Adrenal gland (tissue), 12 donors: ENCODE results near the gene MIPOL1. TPM values are rescaled to one million over a fixed set of nuclear protein-coding genes. Genes with fewer than 3 reads are reported as not detected.

Source experiments
- DNase-seq, 7 donors: peaks; one replicate each; pipeline ENCODE4 v3.0.0-alpha.2; 2019 to 2020
- H3K27ac ChIP-seq, 5 donors: fragments of 200-600 bp; sonication (generic) in 4 of 5; 1 replicate in 3 of 5; 2 replicates in 2 of 5; pipeline versions ENCODE4 v1.5.1 to v1.8.0; 2016 to 2020; ENCODE audit warnings: mild to moderate bottlenecking in 1 of 5
- H3K27me3 ChIP-seq: fragments of 200-600 bp; 2 replicates; pipeline ENCODE4 v1.8.0; 2021
- H3K36me3 ChIP-seq, 2 donors: fragments of 200-600 bp; replicated peaks in 1 of 2; 1 replicate in 1 of 2; 2 replicates in 1 of 2; pipeline versions ENCODE4 v1.5.1 to v1.8.0; 2018 to 2022
- H3K4me1 ChIP-seq, 2 donors: fragments of 200-600 bp; replicated peaks in 1 of 2; 1 replicate in 1 of 2; 2 replicates in 1 of 2; pipeline versions ENCODE4 v1.5.1 to v1.8.0; 2018 to 2021
- H3K4me3 ChIP-seq, 4 donors: fragments of 200-600 bp; sonication (generic) in 3 of 4; one replicate each; pipeline ENCODE4 v1.5.1; 2016 to 2018
- H3K9me3 ChIP-seq, 3 donors: fragments of 200-600 bp; sonication (generic) in 1 of 3; replicated peaks in 1 of 3; 1 replicate in 2 of 3; 2 replicates in 1 of 3; pipeline versions ENCODE4 v1.5.1 to v1.8.0; 2016 to 2021
- POLR2A ChIP-seq, 2 donors: fragments of 450-650 bp; IDR thresholded peaks; one replicate each; pipeline ENCODE4 v1.6.1; 2017; ENCODE audit warnings: antibody characterized with exemption in 2 of 2, mild to moderate bottlenecking in 2 of 2, moderate library complexity in 1 of 2
- WGBS, 4 donors: extraction: QIAGEN DNeasy Blood & Tissue Kit in 2 of 4; methylation state at CpG; one replicate each; pipeline versions ENCODE4 v1.1.5 to v1.1.7; 2013 to 2017; 5-methylcytosine and 5-hydroxymethylcytosine counted together
- intact Hi-C, 2 donors: fragments of 100-400 bp; cut with DNase I; formaldehyde crosslinking; loops; one replicate each; pipeline versions ENCODE4 v1.14.1 to v1.15.0; 2022 to 2023
- polyA plus RNA-seq, 3 donors: library from polyadenylated mRNA; stranded (reverse); fragments of 200-250 nt in 2 of 3; fragments of 350-450 nt in 1 of 3; fragmentation: Illumina TruSeq in 1 of 3; extraction: RNeasy Lipid Tissue Mini Kit (QIAGEN cat#74804) in 1 of 3; gene quantifications; one replicate each; pipeline ENCODE4 v1.2.3, GENCODE V29; 2013 to 2014
- total RNA-seq, 9 donors: library from RNA; depleted of rRNA in 4 of 9; stranded (reverse); fragments of >200 nt in 4 of 9; fragments of 120-200 nt in 1 of 9; fragmentation: NEBNext Ultra II Directional in 1 of 9; extraction: Animal tissue kit (Norgen Biotek cat#: 25700) in 1 of 9; gene quantifications; one replicate each; pipeline versions ENCODE4 v1.1.0 to v1.2.4, GENCODE V29; 2013 to 2023
- TF ChIP-seq, protein P1 (sequence below), 6 experiments: fragments of 450-650 bp in 4 of 6; fragments of 200-600 bp in 2 of 6; sonication (generic) in 1 of 6; IDR thresholded peaks; 1 replicate in 5 of 6; 2 replicates in 1 of 6; pipeline versions ENCODE4 v1.5.1 to v1.8.0; 2016 to 2021; ENCODE audit warnings: antibody characterized with exemption in 6 of 6, mild to moderate bottlenecking in 2 of 6, moderate library complexity in 1 of 6
- donor health status: healthy with polysubstance abuse.
- donor health status: Bipolar disorder and iron deficiency.
- donor health status: DM: yes; HTN: yes; CAD: no.
- donor health status: DM: no; HTN: no; CAD: no.
- donor health status: DM: no; HTN: no; CAD: no.
- donor health status: DM: yes; HTN: yes; CAD: no.

The MIPOL1 gene
- total and polyA plus RNA-seq, 12 donors = 2.6 to 19.1 (median 7.8) TPM

DNA sequence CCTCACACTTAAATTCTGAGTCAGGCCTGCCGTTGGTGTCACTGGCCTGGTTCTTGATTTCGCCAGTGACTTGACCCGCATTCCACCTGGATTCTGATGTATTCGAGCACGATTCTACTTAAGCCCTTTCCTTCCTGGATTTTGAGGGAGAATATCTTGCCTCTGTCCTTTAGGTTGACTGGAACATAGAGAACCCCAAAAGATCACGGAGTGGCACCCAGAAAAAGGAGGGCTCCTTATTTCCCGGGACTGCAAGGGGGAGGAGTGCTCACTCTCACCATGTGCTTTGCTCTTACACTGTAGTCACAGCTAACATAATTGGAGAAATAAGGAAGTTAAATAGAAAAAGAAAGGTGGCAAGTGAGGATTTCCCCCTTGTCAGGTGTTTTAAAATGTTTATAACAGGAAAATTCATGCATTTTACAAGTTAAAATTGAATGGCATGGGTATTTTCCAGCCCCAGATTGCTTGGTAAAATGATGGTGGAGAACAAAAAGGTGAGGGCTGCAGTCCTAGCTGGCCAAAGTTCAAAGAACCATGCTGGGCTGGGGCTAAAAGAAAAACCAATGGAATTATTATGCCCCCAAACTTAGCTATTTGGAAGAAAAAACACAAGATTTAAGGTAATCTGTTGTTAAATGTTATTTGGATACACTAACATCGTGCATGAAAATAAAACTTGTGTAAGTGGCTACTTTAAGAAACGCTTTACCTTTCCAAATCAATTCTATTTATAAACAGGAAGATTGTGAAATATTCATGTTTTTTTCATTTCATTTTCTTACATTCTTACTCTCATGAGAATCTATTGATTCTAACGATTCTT is 388.4 kb downstream of the MIPOL1 start:
- no peaks in the 10 kb centered on the region for H3K36me3 ChIP-seq
- peaks cover 0 to 6% (median 0%) of the 10 kb centered on the region in 3 donors for H3K9me3 ChIP-seq
- H3K27me3 ChIP-seq = peaks cover 84% of the 10 kb centered on the region
- WGBS, 4 donors = 15 to 19% (median 17%) methylated on average over 10 of the region's 10 CpGs
- H3K27ac ChIP-seq = no peak overlapping the region
- no peak overlapping the region for H3K4me3 ChIP-seq
- no peak for DNase-seq
- H3K4me1 ChIP-seq = peaks cover 0 to 7% of the 10 kb centered on the region in 2 donors
- TF ChIP-seq, protein P1, sequence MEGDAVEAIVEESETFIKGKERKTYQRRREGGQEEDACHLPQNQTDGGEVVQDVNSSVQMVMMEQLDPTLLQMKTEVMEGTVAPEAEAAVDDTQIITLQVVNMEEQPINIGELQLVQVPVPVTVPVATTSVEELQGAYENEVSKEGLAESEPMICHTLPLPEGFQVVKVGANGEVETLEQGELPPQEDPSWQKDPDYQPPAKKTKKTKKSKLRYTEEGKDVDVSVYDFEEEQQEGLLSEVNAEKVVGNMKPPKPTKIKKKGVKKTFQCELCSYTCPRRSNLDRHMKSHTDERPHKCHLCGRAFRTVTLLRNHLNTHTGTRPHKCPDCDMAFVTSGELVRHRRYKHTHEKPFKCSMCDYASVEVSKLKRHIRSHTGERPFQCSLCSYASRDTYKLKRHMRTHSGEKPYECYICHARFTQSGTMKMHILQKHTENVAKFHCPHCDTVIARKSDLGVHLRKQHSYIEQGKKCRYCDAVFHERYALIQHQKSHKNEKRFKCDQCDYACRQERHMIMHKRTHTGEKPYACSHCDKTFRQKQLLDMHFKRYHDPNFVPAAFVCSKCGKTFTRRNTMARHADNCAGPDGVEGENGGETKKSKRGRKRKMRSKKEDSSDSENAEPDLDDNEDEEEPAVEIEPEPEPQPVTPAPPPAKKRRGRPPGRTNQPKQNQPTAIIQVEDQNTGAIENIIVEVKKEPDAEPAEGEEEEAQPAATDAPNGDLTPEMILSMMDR (IDR thresholded peaks at IDR 0.05) = no peak
- TF ChIP-seq POLR2A (IDR thresholded peaks at IDR 0.05) = no peak
- intact Hi-C loops = no loop called here

DNA sequence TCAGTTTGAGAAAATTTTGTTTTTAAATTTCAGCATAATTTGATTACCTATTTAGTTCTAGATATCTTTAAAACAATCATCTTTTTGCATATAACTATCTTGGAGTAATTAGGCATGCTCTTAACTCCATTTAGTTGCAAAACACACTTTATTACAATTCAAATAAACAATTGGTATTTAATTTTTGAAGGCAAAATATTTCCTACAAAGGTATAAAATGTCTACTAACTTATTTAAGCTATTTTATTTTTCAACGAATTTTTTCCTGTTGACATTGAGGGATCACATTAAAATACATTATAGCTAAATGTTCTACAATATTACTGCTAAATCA is 389.0 kb downstream of the MIPOL1 start:
- peaks cover 0 to 7% of the 10 kb centered on the region in 2 donors for H3K4me1 ChIP-seq
- peaks cover 90% of the 10 kb centered on the region for H3K27me3 ChIP-seq
- peaks cover 0 to 6% (median 0%) of the 10 kb centered on the region in 3 donors for H3K9me3 ChIP-seq
- H3K36me3 ChIP-seq = no peaks in the 10 kb centered on the region
- H3K27ac ChIP-seq = no peak overlapping the region
- no peak for DNase-seq
- no peak overlapping the region for H3K4me3 ChIP-seq
- TF ChIP-seq POLR2A (IDR thresholded peaks at IDR 0.05) = no peak
- TF ChIP-seq, protein P1 (IDR thresholded peaks at IDR 0.05) = no peak
- intact Hi-C loops = no loop called here
- 3 to 10% (median 5%) methylated on average over 1 of the region's 1 CpG for WGBS, 4 donors

DNA sequence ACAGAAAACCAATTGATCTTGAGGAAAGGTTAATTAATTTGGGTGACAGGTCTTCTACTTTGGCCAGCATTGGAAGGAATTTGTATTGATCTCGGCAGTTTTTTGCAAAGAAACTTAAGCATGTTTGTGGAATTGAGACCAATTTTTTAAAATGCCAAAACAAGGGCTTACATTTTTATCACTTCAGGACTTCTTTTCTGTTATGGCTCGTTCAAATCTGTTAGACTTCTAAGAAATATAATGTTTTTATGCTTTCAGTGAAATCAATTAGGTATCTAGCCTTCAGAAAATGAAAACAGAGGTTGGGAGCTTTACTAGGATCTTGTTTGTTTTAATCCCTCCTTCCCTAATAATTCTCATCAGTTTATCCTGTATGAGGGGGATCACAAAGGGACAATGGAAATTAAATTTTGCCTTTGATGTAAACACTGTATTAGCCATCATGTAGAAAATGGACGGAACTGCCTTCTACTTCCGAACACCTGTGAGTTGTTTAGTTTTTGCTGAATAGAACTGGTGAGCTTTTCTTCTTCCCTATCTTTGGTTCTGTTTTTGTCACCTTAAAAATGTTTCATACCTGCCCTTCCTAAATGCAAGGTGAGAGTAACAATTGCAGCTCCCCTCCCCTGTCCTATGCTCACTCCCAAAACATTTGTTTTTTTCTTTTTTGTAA is 389.5 kb downstream of the MIPOL1 start:
- TF ChIP-seq, protein P1 (IDR thresholded peaks at IDR 0.05) = no peak
- no peak for TF ChIP-seq POLR2A (IDR thresholded peaks at IDR 0.05)
- 19 to 23% (median 22%) methylated on average over 4 of the region's 4 CpGs for WGBS, 4 donors

DNA sequence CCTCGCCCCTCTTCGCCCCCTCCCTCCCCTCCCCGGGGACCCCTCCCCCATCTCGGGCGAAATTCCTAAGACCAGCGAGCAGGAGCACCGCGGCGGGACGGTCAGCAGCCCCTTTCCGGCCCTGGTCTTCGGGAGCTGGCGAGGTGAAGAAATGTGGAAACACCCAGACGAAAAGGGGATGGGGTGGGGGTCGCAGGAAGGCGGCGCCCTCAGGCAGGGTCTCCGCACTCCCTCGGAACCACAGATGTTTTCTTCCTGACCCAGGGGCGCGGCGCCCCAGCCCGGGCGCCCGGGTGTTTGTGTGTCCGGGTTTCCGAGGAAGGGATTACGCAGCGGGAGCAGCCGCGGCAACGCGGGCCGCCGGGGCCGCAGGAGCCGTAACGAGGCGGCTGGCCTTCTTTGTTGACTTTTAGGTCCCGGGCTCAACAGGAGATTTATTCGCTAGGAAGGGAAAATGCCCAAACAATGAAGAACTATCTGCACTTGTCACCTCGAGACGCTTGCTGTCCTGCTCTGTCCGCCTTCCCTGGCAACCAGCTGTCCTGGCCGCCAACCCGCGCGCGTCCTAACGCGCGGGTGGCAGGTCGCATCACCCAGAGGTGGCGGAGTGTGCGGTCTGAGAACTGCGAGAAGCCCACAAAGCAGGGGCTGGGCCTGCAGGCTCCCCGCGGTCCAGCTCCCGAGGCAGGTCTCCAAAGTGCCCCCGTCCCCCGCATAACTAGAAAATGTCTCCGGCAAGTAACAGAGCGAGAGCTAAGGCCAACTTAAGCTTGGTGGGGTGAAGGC is 390.3 kb downstream of the MIPOL1 start:
- intact Hi-C loops = no loop called here
- Histone ChIP-seq H3K27me3 (peaks cover 97% of the 10 kb centered on the region), H3K4me1 (peaks cover 0 to 7% of the 10 kb centered on the region in 2 donors), H3K27ac (no peak overlapping the region), H3K4me3 (no peak overlapping the region), H3K36me3 (no peaks in the 10 kb centered on the region), H3K9me3 (peaks cover 0 to 6% (median 0%) of the 10 kb centered on the region in 3 donors)
- WGBS, 4 donors = 8 to 13% (median 10%) methylated on average over 28 to 63 of the region's 63 CpGs
- DNase-seq = no peak
- TF ChIP-seq POLR2A (IDR thresholded peaks at IDR 0.05) = no peak
- TF ChIP-seq, protein P1 (IDR thresholded peaks at IDR 0.05) = no peak

More for the DNA sequence above, 389.5 kb downstream of the MIPOL1 start:
- DNase-seq = no peak
- intact Hi-C loops = no loop called here
- H3K36me3 ChIP-seq = no peaks in the 10 kb centered on the region
- H3K27ac ChIP-seq = no peak overlapping the region
- peaks cover 0 to 6% (median 0%) of the 10 kb centered on the region in 3 donors for H3K9me3 ChIP-seq
- H3K27me3 ChIP-seq = peaks cover 94% of the 10 kb centered on the region
- H3K4me1 ChIP-seq = peaks cover 0 to 7% of the 10 kb centered on the region in 2 donors
- no peak overlapping the region for H3K4me3 ChIP-seq
